HL-60/S4 treated with phorbol 12-myristate 13-acetate at 8.2 ng/mL for 4 days and 3 days (cell line): ENCODE measurements around the gene EEPD1.
"Not testable (repeated sequence)": the region's sequence is repeated elsewhere in the genome, so short reads cannot be mapped to it uniquely, and the experiment has no call there.

Experiments used
- in situ Hi-C: fragments of 300-500 bp; cut with MboI; formaldehyde crosslinking; loops from 2 replicates; pipeline ENCODE4 v1.15.0; 2022; ENCODE audit warnings: low sequenced_read_pairs

EEPD1 gene

DNA sequence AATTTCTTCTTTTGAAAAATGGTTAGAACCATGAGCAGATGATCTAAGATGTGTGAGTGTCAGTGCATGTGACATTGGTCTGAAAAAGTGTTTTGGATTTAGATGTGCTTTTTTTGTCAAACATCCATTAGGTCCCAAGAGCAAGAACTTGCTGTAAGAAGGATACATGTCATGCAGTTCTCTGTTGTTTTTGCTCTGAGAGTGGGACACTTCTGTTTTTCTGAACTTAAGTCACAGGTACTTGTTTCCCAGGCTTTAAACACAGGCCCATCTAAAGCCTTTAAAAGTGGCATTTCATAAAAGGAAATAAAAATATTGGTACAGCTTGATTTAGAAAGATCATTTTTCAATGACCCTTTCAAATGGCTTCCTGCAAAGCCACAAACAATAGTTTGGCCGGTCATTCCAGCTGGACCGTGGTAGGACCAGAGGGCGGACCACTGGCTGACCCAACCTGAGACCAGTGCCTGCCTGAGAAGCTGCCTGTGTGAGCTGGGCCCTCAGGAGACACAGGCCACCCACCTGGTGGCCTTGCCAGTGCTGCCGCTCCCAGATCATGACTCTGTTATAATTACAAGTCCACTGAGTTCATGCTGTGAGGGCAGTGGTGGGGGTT lies 92.7 kb downstream of the EEPD1 start:
- in situ Hi-C loops = no loop called here

DNA sequence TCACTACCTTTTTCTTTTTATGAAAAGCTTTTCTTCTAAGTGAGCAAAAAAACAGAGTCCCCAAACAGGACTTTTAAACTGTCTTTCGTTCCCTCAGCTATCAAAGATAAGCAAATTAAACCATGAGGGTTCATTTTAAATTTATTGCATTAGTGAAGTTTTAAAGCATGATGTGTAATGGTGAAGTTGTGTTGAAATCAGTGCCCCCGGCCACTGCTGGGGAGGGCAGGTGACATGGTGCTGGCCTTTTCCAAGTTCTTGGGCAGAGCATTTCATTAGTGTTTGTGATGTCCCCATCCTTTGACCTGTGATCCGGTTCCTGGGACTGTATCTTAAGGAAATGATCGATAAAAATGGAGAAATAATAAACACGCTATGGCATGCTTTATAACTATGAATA lies 96.0 kb downstream of the EEPD1 start:
- in situ Hi-C loops = no loop called here

DNA sequence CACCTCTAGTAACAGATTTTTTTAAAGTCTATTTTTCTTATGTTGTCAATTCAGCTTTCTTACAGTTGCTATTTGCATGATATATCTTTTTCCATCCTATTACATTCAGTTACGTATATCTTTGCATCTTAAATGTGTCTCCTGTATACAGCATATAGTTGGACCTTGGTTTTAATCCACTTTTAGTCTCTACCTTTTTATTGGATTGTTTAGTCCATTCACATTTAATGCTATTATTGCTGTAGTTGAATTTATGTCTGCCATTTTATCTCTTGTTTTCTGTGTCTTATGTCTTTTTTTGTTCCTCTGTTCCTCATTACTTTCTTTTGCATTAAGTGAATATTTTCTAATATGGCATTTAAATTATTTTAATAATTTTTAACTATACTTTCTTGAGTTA lies 100.6 kb downstream of the EEPD1 start:
- in situ Hi-C loops = no loop called here

DNA sequence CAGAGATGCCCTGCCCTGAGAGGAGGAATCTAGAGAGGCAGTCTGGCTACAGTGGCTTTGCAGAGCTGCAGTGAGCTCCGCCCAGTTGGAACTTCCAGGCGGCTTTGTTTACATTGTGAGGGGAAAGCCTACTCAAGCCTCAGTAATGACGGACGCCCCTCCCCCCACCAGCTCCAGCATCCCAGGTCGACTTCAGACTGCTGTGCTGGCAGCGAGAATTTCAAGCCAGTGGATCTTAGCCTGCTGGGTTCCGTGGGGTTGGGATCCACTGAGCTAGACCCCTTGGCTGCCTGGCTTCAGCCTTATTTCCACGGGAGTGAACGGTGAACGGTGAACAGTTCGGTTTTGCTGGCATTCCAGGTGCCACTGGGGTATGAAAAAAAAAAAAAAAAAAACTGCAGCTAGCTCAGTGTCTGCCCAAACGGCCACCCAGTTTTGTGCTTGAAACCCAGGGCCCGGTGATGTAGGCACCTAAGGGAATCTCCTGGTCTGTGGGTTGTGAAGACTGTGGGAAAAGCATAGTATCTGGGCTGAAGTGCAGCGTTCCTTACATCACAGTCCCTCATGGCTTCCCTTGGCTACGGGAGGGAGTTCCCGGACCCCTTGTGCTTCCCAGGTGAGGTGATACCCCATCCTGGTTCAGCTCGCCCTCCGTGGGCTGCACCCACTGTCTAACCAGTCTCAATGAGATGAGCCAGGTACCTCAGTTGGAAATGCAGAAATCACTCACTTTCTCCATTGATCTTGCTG lies 105.6 kb downstream of the EEPD1 start:
- in situ Hi-C loops = not testable (repeated sequence)

DNA sequence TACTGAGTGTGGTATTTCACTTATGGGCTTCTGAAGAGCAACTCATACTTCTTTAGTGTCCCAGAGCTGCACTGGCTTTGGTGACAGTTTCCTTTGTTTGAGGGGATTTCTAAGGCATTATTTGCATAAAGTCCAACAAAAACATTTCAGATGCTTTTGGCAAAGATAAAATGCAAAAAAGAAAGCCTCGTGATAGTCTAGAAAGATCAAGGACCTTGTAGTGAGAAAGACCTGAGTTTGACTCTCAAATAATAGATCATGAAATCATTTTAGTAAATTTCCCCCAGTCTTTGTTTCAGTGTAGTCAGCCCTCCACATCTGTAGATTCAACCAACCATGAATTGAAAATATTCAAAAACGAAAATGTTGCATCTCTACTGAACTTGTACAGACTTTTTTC lies 107.4 kb downstream of the EEPD1 start:
- in situ Hi-C loops = no loop called here

DNA sequence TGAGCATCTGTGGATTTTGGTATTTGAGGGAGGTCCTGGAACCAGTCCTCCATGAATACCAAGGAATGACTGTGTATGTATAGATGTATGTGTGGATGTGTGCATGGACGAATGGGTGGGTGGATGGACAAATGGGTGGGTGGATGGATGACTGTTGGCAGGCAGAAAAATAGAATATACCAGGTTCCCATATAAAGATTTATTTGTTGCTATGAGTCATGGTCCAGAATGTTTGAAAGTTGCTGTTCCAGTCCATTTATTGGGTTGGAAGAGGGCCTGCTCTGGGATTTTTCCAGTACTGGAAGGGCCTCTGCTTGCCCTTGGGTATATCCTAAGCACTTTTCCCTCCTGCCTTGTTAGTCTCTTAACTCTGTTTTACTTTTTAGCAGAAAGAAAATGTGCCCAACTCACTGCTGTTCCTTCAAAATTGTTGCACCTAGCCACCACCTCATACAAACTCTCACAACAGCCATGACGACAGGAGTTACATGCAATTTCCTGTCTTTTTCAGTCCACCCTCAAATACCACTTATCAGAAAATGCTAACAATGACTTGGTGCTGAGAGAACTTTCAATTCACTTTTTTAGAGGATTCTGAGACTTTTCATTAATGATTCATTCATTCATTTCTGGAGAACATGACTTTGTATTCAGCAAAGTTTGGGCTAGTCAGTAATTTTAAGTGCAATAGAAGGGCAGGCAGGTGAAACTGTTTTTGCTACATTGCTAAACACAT lies 108.1 kb downstream of the EEPD1 start:
- in situ Hi-C loops = no loop called here

DNA sequence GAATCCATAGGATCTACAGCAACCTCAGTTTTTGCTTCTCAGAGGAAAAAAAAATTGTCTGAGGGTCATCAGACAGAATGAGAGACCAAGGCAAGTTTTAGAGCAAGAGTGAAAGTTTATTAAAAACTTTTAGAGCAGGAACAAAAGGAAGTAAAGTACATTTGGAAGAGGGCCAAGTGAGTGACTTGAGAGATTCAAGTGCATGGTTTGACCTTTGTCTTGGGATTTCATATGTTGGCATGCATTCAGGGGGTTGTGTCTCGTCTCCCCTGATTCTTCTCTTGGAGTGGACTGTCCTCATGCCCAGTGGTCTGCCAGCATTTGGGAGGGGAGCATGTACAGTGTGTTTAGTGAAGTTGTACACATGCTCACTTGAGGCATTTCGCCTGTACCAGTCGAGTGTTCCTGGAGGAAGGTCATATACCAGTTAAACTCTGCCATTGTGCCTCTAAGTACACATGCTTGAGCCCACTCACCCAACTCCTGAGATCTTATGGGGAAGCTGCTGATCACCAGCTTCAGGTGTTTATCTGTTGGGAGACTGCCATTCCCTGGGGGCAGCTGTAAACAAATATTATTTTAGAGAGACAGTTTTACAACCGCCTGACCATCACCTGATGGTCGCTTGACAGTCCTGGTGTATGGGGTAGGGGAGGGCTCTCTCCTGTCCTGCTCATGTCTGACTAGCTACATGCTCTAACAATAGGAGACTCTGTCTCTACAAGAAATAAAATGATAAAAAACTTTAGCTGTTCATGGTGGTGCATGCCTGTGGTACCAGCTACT lies 109.4 kb downstream of the EEPD1 start:
- in situ Hi-C loops = no loop called here

DNA sequence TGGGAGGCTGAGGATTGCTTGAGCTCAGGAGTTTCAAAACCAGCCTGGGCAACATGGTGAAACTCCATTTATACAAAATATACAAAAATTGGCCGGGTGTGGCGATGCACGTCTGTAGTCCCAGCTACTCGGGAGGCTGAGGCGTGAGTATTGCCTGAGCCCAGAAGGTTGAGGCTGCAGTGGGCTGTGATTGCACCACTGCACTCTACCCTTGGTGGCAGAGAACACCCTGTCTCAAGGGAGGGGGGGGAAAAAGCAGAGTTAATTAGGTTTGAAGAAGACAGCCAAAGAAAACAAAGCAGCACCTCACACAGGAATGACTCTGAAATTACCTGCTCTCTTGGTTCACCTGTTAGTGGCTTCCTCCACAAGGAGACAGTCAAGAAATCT lies 110.0 kb downstream of the EEPD1 start:
- in situ Hi-C loops = no loop called here

DNA sequence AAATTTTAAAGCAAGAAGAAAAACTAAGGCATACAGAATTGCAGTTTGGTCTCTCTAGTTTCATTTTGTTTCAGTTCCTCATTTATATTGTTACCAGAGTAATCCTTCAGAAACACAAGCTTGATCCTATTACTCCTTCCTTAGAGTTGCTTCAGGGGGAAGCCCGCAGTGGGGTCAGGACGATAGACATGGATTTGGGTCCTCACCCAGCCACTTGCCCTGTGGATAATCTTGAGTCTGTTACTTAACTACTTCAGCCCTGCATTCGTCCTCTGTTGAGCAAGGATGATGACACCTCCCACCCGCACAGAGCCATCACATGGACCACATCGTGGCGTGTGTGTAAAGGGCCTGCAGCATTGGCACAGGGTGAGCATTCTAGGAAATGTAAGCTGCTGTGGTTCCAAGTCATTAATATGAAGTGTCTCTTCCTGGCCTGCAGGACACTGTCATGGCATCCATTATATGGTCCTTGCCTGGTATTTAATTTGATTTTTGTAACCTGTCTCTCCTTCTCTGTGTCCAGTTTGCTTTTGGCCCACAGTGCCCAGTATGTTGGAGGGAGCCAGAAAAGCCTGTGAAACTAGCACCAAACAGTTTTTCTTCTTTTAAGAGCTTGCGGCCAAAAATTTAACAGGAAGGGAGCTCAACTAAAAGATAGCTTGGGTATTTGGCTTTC lies 111.2 kb downstream of the EEPD1 start:
- in situ Hi-C loops = no loop called here

DNA sequence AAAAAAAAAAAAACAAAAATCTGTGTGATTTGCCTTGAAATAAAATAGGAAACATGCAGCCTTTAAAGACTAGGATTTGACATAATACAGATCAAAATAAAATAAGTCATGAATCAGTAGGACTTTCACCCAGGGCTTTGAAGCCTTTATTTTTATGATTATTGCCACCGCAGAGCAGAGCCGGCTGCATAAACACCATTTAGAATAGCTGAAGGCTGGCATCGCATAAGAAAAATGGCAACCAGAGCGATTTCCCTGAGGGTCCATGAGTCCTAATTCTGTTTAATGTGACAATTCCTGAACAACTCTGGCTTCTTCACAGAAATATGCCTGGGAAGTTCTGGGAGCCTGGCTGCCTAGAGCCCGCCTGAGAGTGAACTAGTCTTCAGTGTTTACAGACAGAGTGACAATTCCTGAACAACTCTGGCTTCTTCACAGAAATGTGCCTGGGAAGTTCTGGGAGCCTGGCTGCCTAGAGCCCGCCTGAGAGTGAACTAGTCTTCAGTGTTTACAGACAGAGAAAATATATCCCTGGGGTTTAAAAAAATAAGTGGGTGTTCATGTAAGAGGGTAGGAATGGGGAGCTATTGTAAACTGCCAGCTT lies 112.0 kb downstream of the EEPD1 start:
- in situ Hi-C loops = no loop called here

DNA sequence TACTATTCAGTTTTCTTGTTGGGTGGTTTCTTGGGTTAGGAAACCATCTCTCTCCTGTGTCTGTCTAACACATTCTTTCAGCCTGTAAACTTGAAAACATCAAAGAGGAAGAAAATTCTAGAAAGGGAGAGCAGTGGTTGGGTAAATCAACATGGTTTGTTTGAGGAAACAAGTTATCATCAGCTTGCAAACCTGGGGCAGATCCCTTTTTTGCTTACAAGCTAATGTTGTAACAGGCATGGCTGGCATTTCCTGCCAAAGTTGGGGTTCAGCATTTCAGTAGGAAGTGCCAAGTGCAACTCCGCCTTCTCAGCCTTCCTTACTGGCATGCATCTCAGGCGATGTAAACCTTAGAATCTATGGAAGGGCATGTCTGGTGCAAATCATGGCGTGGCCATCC lies 112.6 kb downstream of the EEPD1 start:
- in situ Hi-C loops = no loop called here

DNA sequence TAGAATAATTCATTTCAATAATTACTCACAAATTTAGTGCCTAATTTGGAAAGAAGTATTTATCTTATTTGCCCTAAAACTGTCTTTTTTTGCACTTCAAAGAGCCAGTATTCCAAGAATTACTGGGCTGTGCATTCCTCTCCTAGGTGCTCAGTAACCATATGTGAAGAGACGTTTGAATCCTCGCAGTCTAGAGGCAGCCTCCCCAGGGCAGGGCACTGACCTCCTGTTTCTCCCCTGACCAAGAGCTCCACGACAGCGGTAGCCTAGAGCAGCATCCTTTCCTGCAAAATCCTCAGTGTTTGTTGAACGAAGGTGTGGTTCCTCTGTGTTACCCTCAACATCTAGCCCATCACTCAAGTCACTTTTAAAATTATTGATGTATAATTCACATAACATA lies 113.1 kb downstream of the EEPD1 start:
- in situ Hi-C loops = no loop called here

DNA sequence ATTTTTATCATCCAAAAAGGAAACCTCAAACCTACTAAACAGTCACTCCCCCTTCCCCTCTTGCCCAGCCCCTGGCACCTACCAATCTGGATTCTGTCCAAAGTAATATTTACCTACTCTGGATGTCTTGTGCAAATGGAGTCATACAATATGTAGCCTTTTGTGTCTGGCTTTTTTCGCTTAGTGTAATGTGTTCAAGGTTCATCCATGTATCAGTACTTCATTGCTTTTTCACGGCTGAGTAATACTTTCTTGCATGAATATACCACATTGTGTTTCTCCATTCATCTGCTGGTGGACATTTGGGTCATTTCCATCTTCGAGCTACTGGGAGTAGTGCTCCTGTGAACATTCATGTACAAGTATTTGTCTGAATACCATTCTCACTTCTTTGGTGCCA lies 113.6 kb downstream of the EEPD1 start:
- in situ Hi-C loops = no loop called here

DNA sequence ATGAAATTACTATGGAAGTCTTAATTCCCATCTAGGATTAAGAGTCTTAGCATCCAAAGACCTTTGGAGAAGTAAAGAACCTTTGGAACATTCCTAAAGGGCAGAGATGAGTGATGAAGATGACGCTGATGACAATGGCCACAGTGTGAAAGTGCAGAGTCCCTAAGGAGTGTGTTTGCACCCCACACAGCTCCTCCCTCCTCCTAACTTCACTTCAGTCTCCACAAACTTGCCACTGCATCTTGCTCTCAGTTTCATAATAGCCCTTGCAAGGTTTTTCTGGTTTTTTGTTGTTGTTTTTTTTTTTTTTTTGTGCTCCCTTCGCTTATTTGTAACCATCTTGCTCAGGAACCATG lies 119.1 kb downstream of the EEPD1 start:
- in situ Hi-C loops = no loop called here

DNA sequence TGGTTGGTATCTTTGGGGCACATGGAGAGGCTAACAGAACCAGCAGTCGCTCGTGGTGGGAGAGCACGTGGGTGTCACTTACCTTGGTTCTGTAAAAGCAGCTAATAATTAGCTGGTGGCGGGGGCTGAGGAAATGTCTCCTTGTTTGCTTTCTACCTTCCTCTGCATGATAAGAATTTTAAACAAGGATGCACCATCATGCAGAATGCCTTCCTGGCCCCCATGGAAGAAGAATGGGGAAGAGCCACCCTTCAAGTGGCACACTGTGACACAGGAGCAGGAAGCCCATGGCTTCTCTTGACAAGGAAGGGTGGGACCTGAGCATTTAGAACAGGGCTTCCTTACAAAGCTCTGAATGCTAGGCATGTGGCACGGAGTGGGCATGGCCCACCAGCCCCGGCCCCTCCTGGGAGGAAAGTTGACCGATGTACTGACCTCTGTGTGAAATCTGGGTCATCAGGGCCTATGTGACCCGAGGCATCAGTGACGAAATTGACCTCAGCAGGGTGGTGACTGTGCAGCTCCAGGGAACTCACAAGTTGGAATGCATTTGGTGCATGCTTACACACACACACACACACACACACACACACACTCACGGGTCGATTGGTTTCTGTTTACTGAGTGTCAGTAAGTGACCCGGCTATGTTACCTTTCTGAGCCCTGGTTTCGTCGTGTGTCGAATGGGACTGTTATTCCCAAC lies 119.7 kb downstream of the EEPD1 start:
- in situ Hi-C loops = no loop called here

DNA sequence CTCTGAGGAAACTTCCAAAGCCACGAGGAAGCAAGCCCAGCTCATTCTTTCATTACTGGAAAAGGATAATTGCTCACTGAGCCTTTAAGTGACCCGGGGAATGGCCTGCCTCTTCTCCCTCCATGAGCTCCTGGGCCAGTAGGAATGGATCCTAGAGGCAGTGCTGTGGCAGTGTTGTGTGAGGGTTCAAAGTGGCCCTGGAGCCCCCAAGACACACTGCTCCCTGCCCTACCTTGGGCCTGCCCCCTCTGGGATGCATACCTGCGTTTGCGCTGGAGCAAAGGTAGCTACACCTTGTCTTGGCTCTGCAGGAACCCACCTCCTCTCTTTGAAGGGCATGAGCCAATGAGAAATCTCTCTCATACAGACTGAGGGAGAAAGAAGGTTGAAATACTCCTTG lies 120.8 kb downstream of the EEPD1 start:
- in situ Hi-C loops = no loop called here

DNA sequence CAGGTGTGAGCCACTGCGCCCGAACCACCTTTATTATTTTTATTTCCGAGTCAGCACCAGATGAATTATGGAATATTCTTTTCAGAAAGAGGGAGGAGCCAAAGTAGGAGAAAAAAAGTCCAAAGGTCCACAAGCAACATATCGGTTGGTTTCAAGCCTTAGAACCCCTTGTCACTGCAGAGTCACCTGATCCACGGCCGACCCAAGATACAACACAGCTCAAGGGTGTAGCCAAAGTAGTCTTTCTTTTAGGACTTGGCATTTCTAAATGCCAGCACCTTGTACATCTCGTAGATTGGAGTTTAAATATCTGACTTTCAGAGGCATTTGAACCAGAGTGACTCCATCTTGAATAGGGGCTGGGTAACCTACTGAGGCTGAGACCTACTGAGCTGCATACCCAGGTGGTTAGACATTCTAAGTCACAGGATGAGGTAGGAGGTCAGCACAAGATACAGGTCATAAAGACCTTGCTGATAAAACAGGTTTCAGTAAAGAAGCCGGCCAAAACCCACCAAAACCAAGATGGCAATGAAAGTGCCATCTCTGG lies 122.8 kb downstream of the EEPD1 start:
- in situ Hi-C loops = no loop called here

DNA sequence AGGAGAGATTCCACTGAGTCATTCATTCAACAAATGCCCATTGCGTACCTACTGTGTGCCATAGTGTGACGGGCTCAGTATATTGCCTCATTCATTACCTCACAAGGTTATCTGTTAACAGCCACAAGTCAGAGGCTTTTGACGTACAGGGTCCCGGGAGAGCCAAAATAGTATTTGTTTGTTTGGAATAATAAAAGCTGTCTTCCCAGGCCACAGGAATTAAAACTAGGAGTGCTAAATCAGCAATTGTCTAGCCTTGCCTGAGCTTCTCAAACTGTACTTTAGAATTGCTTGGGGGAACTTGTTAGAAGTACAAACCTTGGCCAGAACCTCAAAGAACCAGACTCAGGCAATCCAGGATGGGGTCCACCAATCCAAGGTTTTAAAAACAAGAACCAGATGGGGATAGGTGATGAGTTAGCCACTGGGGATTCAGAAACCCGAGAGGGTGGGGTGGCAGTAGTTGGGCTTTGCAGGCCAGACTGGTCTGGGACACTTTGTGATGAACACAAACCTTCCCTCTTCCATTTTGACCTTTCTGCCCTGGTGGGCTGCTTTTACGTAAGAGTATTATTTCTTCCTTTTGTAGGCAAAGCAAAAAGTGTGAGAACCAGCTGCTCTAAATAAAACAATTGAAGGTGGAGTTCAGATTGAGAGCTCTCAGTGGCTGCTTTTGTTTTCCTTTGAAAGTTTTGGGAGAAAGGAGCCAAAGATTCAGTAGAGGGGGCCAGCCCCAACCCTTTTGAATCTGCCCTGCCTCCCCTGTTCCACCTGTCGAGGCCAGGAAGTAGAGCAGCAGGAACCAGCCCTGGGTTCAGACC lies 123.6 kb downstream of the EEPD1 start:
- in situ Hi-C loops = no loop called here

DNA sequence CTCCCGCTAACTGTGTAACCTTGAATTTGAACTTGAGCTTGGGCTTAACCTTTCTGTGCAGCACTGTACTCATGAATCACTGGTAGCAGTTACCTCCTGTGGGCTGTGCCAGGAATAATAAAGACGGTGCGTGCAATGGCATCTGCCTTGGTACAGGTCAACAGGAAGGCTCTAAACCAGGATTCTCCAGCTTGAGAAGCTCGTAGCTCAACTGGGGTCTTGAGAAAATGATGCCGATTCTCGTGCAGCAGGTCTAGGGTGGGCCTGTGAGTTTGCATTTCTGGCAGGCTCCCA lies 124.1 kb downstream of the EEPD1 start:
- in situ Hi-C loops = no loop called here
